Activated CD4-positive, CD25-positive, alpha-beta regulatory T cell (primary cell): ENCODE data around the gene BID.
"Not testable (repeated sequence)": the region's sequence is repeated elsewhere in the genome, so short reads cannot be mapped to it uniquely, and the experiment has no call there.

Experiments used
- DNase-seq, 4 experiments: peaks; one replicate each; lab custom pipeline; 2025; lab: John Stamatoyannopoulos, UW

Gene BID

DNA sequence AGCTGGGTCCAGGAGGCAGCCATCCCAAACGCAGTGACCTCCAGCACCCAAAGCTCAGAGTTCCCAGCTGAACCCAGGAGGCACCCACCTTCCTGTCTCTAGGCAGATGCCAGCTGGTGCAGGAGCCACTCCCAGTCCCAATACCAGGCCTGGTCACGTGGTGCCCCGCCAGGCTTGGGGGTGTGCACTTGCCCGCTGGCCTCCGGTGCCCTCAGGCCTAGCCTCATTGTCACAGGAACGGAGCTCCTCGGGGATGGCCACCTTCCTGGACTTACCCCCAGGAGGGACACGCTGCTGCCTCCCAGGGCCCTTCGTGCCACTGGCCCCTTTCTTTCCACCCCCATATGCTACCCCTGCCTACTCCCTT lies 4.6 kb downstream of the BID start:
- DNase-seq = no peak

DNA sequence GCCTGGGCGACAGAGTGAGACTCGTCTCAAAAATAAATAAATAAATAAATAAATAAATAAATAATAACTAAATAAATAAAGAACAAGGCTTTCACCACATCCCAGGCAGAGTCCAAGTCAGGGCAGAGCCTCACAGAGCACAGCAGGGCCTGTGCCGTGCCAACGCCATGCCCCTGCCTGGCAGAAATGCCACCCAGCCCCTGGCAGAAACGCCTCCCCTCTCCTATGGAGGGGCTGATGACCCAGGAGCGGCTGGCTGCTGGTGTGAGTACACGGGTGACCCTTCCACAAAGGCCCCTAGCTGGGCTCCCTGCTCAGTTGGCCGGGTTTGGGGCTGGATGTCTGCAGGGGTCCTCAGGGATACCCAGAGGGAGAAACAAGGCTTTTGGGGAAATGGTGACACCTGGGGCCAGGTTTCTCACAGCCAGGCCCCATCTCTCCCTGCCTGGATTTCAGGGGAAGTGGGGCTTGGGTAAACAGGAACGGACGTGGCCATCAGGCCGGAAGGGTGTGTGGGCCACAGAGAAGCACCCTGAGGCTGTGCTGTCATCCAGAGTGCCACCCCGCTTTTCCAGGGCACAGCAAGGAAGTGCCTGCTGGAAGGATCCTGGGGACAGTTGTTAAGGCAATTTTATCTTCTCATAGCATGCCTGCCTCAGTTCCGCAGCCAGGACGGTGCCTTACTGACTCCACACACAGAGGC lies 5.1 kb downstream of the BID start:
- no peak for DNase-seq

DNA sequence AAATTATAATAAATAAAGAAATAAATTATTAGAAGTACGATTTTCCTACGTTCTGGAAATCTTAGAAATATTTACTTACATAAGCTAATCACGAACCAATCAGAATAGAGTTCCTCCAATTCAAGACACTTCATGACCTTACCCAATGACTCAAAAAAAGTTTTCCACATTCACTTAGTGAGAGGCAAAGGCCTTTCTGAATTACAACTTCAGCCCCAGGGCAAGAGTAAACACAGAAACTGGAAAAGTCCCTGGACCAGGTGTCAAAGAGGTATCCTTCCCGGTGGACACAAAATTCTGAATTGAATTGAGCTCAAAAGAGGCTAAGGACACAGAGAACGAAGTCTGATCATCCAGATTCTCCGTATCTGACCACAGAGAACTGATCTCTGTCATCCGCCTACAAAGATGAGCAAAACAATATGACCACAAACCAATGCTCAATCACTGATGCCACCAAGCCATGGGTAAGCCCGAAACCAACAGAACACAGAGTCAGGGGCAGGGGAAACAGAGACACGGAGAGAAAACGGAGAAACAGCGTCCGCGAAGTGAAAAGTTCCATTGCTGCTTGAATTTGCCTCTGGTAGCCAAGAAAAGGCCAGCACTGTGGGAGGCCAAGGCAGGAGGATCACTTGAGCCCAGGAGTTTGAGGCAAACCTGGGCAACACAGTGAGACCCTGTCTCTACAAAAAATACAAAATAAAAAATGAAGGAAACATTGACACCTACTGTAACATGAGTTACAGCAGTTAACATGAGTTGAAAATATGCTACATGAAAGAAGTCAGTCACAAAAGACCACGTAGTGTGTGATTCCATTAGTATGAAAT lies 6.8 kb downstream of the BID start:
- DNase-seq = peak in 1 of 4 experiments; percentile 20

DNA sequence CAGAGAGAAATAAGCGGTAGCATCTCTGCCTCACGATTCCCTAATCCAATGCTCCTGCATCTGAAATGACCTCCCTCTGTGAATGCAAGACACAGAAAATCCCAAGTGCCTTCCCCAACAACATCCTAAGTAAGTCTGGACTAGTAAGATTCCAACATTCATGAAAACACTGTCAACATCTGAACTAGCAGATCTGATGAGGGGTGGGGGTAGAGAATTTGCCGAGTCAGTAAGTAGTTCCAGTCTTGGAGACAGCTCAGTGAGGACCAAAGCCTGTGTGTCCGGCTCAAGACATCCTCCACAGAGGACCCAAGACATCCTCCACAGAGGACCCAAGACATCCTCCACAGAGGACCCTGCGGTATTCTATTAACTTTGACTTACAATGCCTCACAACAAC lies 9.4 kb downstream of the BID start:
- DNase-seq = not testable (repeated sequence)

DNA sequence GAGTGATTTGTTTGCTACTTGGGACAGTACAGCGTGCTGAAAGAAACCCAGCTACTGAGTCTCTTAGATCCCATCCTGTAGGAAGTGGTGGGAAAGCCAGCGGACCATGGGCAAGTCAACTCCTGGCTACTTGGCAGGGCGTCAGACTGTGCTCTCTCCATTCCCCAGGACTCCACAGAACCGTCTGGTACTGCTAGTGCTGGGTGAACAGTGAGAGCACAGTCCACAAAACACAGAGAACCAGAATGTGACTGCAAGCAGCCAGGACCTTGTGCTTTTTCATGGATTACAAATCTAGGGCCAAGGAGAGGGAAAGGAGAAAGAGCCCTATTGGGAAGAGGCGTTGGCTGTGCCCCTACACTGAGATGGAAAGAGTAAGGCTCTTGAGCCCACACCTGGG lies 10.2 kb downstream of the BID start:
- DNase-seq = no peak

DNA sequence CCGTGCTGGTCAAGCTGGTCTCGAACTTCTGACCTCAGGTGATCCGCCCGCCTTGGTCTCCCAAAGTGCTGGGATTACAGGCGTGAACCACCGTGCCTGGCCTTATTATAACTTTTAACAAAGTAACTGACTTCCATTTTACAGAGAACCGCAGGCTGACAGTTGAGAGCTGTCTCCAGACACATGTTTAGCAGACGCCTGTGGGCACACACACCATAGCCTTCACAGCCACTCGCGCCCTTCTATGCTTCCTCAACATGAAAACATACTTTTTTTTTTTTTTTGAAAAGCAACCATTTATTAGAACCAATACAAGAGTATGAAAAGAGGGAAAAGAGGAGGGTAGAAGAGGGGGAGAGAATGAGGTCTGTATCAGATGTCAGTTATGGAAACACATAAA lies 10.8 kb downstream of the BID start:
- not testable (repeated sequence) for DNase-seq

DNA sequence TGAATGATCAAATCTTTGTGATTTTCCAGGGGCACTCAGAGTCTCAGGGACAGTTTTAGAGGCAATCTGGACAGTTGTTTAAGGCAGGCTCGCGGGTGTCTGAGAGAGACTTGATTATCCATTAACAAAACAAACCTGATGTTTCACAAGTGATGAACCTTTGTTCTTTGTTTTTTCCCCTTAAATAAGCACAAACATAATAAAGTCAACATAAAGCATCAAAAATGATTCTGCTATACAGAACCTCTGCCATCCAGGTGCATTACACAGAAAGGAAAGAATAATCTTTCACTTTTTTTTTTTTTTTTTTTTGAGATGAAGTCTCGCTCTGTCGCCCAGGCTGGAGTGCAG lies 13.2 kb downstream of the BID start:
- DNase-seq = no peak

DNA sequence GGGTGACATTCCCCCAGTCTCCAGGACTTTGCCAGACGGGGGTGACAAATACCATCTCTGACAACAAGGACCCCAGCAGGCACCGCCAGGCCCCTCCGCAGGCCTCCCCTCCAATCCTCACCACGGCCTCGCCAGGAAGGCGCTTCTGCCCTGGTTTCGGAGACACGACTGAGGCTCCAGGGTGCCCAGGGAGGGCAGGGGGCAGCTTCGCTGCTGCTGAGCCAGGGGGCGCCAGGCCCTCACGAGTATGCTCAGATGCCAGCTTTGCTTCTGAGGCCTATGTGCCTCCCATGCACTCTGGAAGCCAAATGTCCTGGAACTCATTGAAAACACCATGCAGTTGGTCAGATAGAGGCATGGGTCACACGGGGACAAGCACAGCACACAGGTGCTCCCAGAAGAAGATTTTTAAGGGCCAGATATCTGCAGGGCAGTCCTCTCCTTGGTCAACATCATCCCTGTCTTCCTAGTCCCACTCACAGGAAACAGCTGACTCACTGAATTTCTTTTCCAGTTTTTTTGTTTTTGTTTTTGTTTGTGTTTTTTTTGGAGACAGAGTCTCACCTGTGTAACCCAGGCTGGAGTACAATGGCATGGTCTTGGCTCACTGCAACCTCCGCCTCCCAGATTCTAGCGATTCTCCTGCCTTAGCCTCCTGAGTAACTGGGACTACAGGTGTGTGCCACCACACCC lies 19.9 kb downstream of the BID start:
- DNase-seq = no peak

DNA sequence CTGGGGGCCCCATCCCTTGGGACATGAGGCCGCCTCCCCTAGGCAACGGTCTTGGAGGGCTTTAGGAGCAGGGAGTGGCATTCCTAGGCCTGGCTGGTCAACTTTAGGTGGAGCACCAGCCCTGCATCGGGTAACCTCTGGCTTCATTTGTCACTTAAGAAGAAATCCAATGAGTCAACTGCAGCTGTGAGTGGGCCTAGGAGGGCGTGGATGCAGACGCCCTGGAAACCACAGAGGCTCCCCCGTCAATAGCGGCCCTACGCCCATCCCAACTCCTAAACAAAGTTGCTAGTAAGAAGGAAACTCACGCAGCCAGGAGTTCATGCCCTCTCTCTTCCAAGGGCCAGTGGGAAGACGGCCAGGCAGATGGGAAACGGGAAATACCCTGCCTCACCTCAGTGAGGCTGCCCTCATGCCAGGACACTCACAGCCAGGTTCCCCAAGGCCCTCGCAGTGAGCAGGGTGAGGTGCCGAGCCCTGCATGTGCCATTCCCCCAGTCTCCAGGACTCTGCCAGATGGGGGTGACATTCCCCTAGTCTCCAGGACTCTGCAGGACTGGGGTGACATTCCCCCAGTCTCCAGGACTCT lies 20.8 kb downstream of the BID start:
- no peak for DNase-seq

DNA sequence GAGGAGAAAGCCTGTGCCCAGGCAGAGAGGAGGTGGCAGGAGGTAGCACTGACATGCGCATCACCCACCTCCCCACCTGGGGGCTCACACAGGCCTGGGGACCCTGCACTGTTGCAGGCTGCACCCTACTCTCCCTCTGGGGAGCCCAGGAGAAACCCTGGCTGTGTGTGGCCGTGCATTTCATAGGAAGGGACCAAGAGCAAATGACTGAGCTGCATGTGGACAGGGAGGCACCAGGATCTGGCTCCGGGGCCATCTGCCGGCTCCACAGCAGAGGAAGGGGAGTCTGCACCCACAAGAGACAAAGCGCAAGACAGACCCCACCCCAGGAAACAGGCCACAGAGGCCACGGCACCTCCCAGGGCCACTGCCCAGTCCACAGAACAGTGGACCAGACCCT lies 22.7 kb downstream of the BID start:
- DNase-seq = no peak

DNA sequence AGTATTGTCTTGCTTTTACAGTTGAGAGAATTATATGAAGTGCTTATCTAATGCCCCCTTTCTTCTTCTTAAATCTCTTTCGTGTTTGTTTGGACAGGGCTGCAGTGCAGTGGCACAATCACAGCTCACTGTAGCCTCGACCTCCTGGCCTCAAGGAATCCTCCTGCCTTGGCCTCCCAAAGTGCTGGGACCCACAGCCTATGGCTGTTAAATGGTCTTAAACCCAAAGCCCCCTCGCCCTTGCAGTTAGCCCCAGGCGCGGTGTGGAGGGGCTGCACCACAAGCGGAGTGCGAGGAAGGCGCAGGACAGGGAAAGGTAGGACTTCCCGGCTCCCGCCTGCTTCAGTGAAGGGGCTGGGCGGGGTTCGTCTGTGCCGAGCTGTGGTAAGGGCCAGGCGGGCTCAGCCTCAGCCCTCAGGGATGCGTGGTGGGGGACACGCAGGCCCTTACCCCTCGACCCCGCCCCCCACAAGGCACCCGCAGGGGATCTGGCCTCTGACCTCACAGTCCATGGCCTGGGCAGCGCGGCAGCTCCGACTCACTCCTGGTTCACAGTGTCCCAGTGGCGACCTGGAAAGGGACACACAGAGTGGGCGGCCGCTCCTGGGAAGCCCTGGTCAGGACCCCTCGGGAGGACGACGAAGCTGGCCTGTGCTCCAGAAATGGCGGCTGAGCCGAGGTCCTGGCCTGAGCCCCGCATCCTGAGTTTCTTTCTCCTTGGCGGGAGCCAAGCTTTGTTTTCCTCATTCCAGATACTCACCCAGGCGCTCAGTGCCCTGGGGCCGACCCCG lies 24.5 kb downstream of the BID start:
- no peak for DNase-seq

DNA sequence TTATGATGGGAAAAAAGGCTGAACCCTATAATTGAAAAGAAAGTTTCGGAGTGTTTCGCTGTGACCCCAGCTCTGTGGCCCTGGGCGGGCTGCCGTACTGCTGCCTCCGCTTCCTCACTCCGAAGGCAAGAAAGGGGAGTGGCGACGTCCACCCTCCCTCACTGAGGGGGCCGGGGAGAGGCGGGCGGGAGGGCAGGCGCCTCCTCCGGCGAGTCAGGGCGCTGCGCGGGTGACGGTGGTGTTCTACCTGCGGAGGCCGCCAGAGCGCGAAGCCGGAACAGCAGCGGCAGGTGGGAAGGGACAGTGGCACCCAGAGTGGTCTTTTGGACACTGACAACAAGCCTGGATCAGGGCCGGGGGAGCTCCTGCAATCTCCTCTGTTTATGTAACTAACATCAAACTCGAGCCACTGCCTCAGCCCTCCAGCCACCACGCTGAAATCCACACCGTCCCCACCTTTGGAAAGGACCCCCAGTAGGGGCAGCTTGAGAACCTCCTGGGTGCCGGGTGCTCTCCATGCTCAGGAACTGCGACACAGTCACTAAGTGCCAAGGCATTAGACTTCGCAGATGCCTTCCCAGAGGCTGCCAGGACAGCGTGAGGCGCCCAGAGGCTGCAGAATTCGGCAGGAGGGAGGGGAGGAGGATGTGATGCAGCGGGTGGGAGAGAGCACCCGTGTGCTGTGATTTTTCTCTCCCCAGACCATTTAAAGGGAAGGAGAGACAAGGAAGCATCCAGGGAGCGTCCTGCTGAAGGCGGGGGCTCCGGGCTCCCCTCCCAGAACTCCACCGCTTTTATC lies 25.5 kb downstream of the BID start:
- no peak for DNase-seq

DNA sequence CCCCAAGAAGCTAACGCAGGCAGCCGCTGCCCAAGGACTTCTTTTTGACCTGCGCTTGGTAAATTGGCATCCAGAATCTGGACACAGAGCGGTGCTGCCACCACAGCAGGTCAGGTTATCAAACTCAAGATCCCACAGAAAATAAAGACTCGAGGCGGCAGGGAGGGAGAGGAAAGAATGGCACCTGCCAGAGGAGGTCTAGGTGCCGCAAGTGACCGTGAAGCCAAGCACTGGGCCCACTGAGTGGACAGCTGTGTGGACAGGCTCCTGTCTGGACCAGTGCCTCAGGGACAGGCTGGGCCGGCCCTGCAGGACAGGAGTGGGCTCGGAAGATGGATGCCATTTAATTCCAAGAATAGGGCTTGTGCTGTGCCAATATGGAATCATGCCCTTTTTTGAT lies 27.4 kb downstream of the BID start:
- no peak for DNase-seq

DNA sequence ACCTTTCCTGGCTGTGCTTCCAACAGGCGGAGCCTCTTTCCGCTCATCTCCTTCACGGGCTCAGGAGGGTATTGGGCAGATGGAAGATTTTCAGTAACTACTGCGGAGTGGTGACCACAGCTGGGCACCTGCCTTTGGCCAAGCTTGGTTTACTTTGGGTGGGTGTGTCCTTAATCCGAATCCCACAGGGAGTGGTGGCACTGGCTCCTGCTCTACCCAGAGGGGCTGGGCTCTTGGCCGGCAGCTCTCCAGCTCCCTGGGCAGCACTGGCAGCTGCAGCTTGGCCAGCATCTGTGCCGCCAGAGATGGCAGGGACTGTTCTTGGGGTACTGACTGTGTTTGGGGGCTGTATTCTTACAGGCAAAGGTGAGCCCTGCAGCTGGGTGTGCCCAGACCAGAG lies 29.8 kb downstream of the BID start:
- DNase-seq = no peak

DNA sequence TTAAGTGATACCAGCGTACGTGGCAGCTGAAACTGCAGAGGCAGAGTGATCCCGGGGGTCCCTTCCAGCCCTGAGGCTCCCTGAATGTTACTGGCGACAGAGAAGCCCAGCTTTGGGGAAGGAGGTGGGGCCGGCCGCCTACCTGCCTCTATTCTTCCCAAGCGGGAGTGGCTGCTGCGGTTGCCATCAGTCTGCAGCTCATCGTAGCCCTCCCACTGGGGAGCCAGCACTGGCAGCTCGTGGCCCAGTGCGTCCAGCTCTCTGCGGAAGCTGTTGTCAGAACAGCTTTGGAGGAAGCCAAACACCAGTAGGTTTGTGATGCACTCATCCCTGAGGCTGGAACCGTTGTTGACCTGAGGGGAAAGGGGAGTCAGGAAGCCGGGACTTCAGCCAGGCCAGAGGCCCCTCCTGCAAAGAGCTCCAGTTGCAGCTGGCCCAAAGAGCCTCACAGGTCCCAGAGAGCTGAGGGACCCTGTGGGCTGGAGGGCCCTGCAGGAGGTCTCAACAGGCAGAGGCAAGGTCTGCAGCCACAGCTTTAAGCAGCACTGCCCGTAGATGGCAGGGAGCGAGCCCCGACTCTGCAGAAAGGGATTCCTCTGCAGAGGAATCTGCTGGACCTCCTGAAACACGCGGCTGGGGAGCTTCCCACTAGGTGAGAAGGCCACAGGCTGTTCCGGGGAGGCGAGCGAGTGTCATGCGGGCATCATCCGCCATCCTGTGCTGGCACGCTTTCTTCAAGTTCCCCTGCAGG lies 30.4 kb downstream of the BID start:
- DNase-seq = no peak

DNA sequence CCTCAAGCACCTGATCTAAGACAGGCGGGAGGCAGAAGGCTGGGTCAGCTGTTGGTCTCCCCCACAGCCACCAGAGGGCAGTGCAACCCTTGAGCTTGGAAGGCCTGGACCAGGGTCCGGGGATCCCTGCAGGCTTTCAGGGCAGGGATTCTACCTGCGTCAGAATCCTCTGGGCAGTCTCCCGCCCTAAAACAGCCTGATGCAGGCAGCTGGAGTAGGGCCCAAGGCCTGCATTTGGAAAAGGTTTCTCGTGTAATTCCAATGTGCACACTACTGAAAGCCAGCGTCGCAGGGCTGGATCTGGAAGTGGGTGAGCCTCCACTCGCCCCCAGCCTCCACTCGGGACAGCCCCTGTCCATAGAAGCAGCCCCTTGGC lies 31.8 kb downstream of the BID start:
- peak; percentile 30 to 56 (median 48) for DNase-seq

DNA sequence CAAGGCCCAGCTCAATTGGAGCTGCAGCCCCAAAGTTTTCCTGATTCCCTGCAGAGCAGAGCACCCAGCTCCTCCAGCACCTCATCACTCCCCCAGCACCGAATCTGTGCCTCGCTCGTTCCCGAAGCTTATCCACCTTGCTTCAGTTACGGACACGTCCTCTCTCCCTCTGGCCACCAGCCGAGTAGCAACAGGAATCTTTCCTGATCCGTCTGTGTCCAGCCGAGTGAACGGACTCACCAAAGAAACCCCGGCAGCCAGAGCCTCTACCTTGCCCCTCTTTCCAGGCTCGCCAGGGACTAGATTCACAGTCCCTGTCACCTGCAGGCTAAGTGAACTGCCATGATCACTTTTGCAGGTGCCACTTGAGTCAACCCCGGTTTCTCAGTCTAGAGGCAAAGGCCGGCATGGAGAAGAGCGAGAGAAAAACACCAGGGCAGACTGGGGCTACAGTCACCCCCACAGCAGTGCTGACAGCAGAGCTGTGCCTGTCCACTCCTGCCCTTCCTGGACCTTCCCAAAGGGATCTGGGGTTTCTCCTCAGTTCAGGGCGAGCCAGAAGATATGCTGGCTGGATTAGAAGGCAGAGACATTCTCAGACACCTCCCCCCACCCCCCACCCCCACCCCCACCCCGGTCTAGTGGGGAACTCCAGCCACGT lies 32.3 kb downstream of the BID start:
- DNase-seq = no peak

DNA sequence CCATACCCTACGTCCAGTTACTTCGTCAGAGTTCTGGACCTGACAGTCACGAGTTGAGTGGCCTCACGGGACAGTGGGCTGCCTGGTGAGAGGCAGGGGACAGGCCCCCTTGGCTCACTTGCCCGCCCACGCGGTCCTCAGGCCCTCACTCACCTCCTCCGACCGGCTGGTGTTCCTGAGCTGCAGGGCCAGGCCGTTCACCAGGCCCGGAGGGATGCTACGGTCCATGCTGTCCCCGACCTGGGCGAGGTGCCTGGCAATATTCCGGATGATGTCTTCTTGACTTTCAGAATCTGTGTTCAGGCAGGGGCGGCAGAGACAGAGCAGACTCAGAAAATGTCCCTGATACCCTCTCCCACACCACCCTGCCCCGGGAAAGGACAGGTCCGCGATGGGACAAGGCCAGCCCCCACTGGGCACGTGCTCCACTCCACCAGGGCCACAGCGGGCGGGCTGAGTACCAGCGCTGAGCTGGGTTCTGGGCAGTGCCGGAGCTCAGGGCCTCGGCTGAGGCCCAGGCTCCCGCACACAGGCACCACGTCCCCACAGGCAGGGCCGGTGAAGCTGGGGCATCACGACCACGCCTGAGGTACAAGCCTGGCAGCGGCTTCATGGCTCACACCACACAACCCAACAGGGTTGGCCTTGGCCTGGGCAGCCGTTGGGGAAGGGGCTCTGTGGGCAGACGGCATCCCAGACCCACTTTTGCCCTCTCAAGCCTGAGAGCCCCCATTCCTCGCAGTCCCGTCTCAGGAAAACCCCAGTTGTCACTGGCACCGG lies 34.9 kb downstream of the BID start:
- no peak for DNase-seq
